Measurements from ENCODE around the gene GRSF1.

The GRSF1 gene

GRCh38 chr4:70788733-70789132 lies 51.0 kb downstream of the GRSF1 start:
- no peak for TF ChIP-seq EGR1 (IDR thresholded peaks at IDR 0.05)
- TF ChIP-seq MAX (IDR thresholded peaks at IDR 0.05), result no peak
- no peak for TF ChIP-seq REST (IDR thresholded peaks at IDR 0.05; ENCODE audit: low read depth)
- TF ChIP-seq ZBTB7A (IDR thresholded peaks at IDR 0.05; ENCODE audit: low read depth), result no peak
- TF ChIP-seq CEBPB (IDR thresholded peaks at IDR 0.05), result no peak
- TF ChIP-seq TCF12 (IDR thresholded peaks at IDR 0.05; ENCODE audit: low read depth), result no peak
- no peak for TF ChIP-seq TEAD4 (IDR thresholded peaks at IDR 0.05)
- TF ChIP-seq EP300 (IDR thresholded peaks at IDR 0.05; ENCODE audit: borderline replicate concordance), result no peak
- TF ChIP-seq YY1 (IDR thresholded peaks at IDR 0.05; ENCODE audit: low read depth), result no peak
- no peak for TF ChIP-seq CREB1 (IDR thresholded peaks at IDR 0.05; ENCODE audit: low read depth)
- no peak for TF ChIP-seq FOXM1 (IDR thresholded peaks at IDR 0.05; ENCODE audit: borderline replicate concordance, low read depth)
- no peak for TF ChIP-seq USF1 (IDR thresholded peaks at IDR 0.05)
- TF ChIP-seq NFIC (IDR thresholded peaks at IDR 0.05), result no peak

GRCh38 chr4:70787496-70787895 lies 52.2 kb downstream of the GRSF1 start:
- no peak for TF ChIP-seq TAF1 (IDR thresholded peaks at IDR 0.05; ENCODE audit: low read depth)
- TF ChIP-seq TEAD4 (IDR thresholded peaks at IDR 0.05), result no peak
- no peak for TF ChIP-seq ZBTB7A (IDR thresholded peaks at IDR 0.05; ENCODE audit: low read depth)
- no peak for TF ChIP-seq CEBPB (IDR thresholded peaks at IDR 0.05)
- TF ChIP-seq MAX (IDR thresholded peaks at IDR 0.05), result no peak
- TF ChIP-seq USF1 (IDR thresholded peaks at IDR 0.05), result no peak
- no peak for TF ChIP-seq CREB1 (IDR thresholded peaks at IDR 0.05; ENCODE audit: low read depth)
- no peak for TF ChIP-seq YY1 (IDR thresholded peaks at IDR 0.05; ENCODE audit: low read depth)
- TF ChIP-seq EP300 (IDR thresholded peaks at IDR 0.05; ENCODE audit: borderline replicate concordance), result no peak
- no peak for TF ChIP-seq RAD21 (IDR thresholded peaks at IDR 0.05; ENCODE audit: low read depth)
- no peak for TF ChIP-seq TCF12 (IDR thresholded peaks at IDR 0.05; ENCODE audit: low read depth)
- no peak for TF ChIP-seq REST (IDR thresholded peaks at IDR 0.05; ENCODE audit: low read depth)
- TF ChIP-seq NFIC (IDR thresholded peaks at IDR 0.05), result no peak
- no peak for TF ChIP-seq FOXM1 (IDR thresholded peaks at IDR 0.05; ENCODE audit: borderline replicate concordance, low read depth)
- TF ChIP-seq EGR1 (IDR thresholded peaks at IDR 0.05), result no peak

- TF ChIP-seq EGR1 (IDR thresholded peaks at IDR 0.05) (no peak), FOXM1 (IDR thresholded peaks at IDR 0.05; ENCODE audit: borderline replicate concordance, low read depth) (no peak), CREB1 (IDR thresholded peaks at IDR 0.05; ENCODE audit: low read depth) (no peak)
Observed at GRCh38 chr4:70783096-70783495, 56.6 kb downstream of the GRSF1 start.

- TF ChIP-seq CEBPB (IDR thresholded peaks at IDR 0.05), result no peak
- no peak for TF ChIP-seq YY1 (IDR thresholded peaks at IDR 0.05; ENCODE audit: low read depth)
- no peak for TF ChIP-seq NFIC (IDR thresholded peaks at IDR 0.05)
- no peak for TF ChIP-seq FOXM1 (IDR thresholded peaks at IDR 0.05; ENCODE audit: borderline replicate concordance, low read depth)
- no peak for TF ChIP-seq TCF12 (IDR thresholded peaks at IDR 0.05; ENCODE audit: low read depth)
- TF ChIP-seq ZBTB7A (IDR thresholded peaks at IDR 0.05; ENCODE audit: low read depth), result no peak
Observed at GRCh38 chr4:70778888-70779422, 60.7 kb downstream of the GRSF1 start.

- TF ChIP-seq TEAD4 (IDR thresholded peaks at IDR 0.05) (no peak), YY1 (IDR thresholded peaks at IDR 0.05; ENCODE audit: low read depth) (no peak), MAX (IDR thresholded peaks at IDR 0.05) (no peak), USF1 (IDR thresholded peaks at IDR 0.05) (no peak), FOXM1 (IDR thresholded peaks at IDR 0.05; ENCODE audit: borderline replicate concordance, low read depth) (no peak), ZBTB7A (IDR thresholded peaks at IDR 0.05; ENCODE audit: low read depth) (no peak), RAD21 (IDR thresholded peaks at IDR 0.05; ENCODE audit: low read depth) (no peak), TAF1 (IDR thresholded peaks at IDR 0.05; ENCODE audit: low read depth) (no peak), EGR1 (IDR thresholded peaks at IDR 0.05) (no peak), EP300 (IDR thresholded peaks at IDR 0.05; ENCODE audit: borderline replicate concordance) (no peak), CREB1 (IDR thresholded peaks at IDR 0.05; ENCODE audit: low read depth) (no peak), TCF12 (IDR thresholded peaks at IDR 0.05; ENCODE audit: low read depth) (no peak), REST (IDR thresholded peaks at IDR 0.05; ENCODE audit: low read depth) (no peak), NFIC (IDR thresholded peaks at IDR 0.05) (no peak), CEBPB (IDR thresholded peaks at IDR 0.05) (no peak)
Observed at GRCh38 chr4:70772929-70773555, 66.6 kb downstream of the GRSF1 start.
